Omental fat pad (tissue), 4 donors: ENCODE measurements around the gene MMD. TPM values are rescaled to one million over a fixed set of nuclear protein-coding genes. Genes with fewer than 3 reads are reported as not detected.
"Not testable (repeated sequence)": the region's sequence is repeated elsewhere in the genome, so short reads cannot be mapped to it uniquely, and the experiment has no call there.

ENCODE experiments used
- ATAC-seq: fragments of 150-250 bp; one replicate; pipeline ENCODE4 v1.9.1; 2016; ENCODE audit warnings: mild to moderate bottlenecking, moderate library complexity; ENCODE audit not compliant: low FRiP score
- DNase-seq: peaks from one replicate; pipeline ENCODE4 v3.0.0-alpha.2; 2019; ENCODE audit warnings: low spot score
- total RNA-seq, 4 donors: library from RNA; depleted of rRNA; stranded (reverse); fragments of >200 nt; gene quantifications; one replicate each; pipeline ENCODE4 v1.1.0, GENCODE V29; 2016
- TF ChIP-seq, protein P1 (sequence below), 3 donors: fragments of 450-650 bp; IDR thresholded peaks; one replicate each; pipeline ENCODE4 v1.5.1; 2016 to 2017; ENCODE audit warnings: antibody characterized with exemption in 3 of 3, mild to moderate bottlenecking in 3 of 3, moderate library complexity in 2 of 3

MMD gene
- total RNA-seq, 4 donors from 2014 or later: 37.8 to 176 (median 137) TPM

DNA sequence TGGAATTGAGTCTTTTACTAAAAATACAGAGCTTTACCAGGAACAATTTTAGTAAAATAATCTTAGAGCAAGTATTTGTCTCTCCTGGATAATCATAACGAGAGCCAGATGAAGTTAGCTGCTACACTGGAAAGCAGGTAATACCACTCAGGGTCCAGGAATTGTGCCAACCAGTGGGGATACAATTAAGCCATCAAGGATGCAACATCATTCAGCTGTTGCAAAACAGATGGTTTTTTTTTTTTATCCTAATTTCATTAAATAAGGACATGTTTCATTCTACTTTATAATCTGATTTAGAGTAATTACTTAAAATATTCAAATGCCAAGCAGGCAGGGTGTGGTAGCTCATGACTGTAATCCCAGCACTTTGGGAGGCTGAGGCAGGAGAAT is 10.2 kb downstream of the MMD start:
- TF ChIP-seq, protein P1, sequence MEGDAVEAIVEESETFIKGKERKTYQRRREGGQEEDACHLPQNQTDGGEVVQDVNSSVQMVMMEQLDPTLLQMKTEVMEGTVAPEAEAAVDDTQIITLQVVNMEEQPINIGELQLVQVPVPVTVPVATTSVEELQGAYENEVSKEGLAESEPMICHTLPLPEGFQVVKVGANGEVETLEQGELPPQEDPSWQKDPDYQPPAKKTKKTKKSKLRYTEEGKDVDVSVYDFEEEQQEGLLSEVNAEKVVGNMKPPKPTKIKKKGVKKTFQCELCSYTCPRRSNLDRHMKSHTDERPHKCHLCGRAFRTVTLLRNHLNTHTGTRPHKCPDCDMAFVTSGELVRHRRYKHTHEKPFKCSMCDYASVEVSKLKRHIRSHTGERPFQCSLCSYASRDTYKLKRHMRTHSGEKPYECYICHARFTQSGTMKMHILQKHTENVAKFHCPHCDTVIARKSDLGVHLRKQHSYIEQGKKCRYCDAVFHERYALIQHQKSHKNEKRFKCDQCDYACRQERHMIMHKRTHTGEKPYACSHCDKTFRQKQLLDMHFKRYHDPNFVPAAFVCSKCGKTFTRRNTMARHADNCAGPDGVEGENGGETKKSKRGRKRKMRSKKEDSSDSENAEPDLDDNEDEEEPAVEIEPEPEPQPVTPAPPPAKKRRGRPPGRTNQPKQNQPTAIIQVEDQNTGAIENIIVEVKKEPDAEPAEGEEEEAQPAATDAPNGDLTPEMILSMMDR (IDR thresholded peaks at IDR 0.05): no peak
- DNase-seq (no peak), ATAC-seq (no peak)

DNA sequence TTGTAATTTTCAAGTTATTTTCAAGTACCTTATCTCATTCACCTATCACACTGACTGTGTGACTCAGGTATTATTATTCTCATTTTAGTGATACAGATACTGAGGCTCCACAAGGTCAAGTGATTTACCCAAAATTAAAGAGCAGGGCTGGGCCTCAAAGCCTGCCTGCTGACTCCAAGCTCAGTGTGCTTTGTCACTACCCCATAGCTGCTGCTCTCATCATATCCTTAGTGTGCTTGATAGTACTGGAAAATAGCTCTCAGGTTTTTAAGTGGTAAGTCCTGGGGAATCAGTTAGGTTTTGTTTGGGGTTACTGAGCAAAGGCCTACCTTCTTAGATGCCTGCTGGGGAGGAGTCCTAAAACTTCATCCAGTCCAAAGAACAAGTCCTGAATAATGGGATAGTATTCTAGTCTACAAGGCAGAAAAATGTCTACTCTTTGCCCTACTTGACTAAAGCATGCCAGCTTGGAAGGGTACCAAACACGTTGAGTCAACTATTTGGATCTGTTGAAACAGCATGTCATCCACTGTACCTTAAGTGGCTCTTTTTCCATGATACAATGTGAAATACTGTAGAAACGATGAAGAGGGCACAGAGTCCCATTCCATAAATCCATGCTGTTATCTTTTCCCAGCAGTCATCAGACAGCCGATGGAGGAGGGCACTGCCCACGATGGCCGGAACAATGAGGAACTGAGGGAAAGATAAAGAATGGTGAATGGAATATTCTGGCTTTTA is 10.7 kb downstream of the MMD start:
- no peak for ATAC-seq
- TF ChIP-seq, protein P1 (IDR thresholded peaks at IDR 0.05): no peak
- DNase-seq: no peak

DNA sequence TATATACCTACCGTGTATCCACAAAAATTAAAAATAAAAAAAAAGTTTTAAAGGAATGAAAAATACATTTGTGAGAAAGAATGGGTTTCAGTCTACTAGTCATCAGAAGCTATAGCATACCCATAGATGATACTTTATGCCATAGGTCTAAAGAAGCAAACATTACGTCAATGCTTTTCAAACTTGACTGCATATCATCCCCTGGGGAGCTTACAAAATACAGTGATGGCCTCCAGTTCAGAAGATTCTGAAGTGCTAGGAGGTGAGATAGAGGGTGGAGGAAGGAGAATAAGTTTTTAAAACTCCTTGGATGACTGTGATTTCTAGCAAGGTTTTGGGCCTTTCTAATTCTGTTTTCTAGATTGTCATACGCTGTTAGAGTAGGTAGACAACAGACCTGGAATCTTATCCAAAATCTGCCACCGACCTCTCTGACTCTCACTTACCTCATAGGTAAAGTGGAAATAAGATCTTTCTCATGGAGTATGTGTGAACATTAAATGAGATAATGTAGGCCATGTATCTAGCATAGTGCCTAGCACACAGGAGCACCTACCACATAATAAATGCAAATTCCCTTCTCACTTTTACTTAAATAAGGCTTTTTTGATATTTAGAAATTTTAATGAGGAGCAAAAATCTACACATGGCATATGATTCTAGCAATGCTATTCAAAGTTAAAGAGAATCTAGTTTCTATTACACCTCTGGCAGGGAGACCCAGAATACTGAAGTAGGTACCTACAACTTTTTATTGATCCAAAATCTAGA is 12.4 kb downstream of the MMD start:
- DNase-seq: no peak
- TF ChIP-seq, protein P1 (IDR thresholded peaks at IDR 0.05): no peak
- ATAC-seq: no peak

DNA sequence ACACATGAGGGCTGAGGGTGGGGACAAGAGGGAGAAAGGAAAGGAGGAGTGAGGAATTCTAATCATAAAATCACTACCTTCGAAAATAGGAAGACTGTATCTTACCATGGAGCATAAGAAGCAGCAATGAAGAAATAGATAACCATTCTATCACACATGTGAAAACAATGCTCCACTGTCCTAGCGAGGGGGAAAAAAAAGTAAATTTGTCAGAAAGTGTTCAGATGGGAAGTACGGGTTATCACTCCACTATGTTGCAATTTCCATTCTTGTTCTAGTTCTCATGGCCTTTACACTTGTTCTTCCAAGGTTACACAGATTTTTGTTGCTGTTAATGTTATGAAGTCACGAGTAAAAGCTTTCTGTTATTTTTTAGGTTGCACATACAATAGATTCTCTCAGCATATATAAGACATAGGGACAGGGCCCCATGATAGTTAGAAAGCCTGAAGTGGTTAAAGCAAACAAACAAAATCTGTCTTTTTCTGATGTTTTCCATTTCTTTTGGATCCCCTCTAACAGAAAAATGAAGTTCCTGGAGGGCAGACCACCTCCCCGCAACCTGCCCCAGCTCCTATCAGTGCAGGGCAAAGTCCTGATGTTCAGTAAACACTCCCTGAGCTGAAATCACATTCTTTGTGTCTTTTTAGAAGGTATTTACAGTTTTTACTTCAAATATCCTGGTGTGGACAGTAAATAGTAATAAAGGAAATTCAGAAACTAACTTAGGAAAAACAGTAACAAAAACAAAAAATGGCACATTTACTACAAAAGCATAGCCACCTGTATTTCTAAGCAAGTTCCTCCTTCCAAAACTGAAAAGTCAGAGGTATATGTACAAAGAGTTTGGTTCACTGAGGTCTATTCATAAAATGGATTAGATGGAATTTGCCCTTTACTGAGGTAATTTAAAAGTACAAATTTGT is 13.7 kb downstream of the MMD start:
- no peak for ATAC-seq
- TF ChIP-seq, protein P1 (IDR thresholded peaks at IDR 0.05): no peak
- DNase-seq: no peak

DNA sequence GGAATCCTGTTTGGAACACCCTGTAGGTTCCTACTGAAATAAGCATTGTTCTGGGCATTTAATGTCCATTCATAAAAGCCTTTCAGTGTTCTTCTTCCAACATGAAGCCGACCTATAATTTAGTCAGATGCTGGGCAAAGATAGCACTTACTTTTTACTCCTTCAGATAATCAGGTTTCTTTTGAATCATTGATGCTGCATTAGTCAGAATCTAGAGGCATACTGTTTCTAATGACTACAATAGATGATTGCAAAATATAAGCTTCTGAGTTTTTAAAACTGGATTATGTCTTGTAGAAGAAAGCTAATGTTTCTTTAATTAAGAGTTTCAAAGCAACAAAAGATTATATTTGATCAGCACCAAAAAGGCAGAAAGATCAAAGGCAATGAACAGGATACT is 16.0 kb downstream of the MMD start:
- DNase-seq (no peak), ATAC-seq (no peak)
- TF ChIP-seq, protein P1 (IDR thresholded peaks at IDR 0.05): no peak

DNA sequence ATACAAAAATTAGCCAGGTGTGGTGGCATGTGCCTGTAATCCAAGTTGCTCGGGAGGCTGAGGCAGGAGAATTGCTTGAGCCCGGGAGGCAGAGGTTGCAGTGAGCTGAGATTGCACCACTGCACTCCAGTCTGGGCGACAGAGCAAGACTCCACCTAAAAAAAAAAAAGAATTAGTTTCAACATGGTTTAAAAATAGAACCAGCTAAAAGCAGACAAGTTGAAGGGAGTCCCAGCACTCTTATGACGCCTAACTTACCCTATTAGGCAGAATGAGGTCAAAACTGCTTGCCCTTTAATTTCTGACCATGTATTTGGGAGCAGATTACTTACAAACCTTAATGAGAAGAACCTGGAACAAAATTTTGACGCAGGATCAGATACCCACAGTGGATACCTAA is 17.4 kb downstream of the MMD start:
- not testable (repeated sequence) for DNase-seq, ATAC-seq

DNA sequence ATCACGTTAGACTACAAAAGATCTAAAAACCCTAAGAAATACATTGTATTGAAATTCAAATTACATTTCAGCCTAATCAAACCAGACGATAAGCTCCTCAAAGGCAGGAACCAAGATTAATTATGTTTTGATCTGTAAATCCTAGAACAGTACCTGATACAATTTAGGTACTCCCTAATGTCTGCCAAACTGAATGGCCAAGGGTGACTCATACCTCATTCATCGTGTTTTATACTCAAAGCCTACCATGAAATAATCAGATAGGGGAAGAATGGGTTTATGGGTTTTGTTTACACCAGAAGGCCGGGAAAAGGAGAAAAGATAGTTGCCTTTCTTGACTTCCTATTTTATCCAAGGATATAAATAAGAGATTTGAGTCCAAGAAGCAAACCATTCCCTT is 19.3 kb downstream of the MMD start:
- DNase-seq (no peak), ATAC-seq (no peak)
- TF ChIP-seq, protein P1 (IDR thresholded peaks at IDR 0.05): no peak
